H9 (cell line): Measurements from ENCODE around the gene ATP5F1B. TPM values are rescaled to one million over a fixed set of nuclear protein-coding genes. Genes with fewer than 3 reads are reported as not detected.

Experiments used
- DNase-seq: peaks from one replicate; pipeline ENCODE4 v3.0.0-alpha.2; 2017
- H2AFZ ChIP-seq: one replicate; pipeline ENCODE4 v1.6.1; 2013; ENCODE audit warnings: mild to moderate bottlenecking, low read length, control low read depth, moderate library complexity
- H2AK5ac ChIP-seq: 2 replicates; pipeline ENCODE4 v1.6.1; 2013; ENCODE audit warnings: low read length, control low read depth, mixed read lengths; ENCODE audit not compliant: insufficient read length
- H2BK120ac ChIP-seq: one replicate; pipeline ENCODE4 v1.6.1; 2013; ENCODE audit warnings: low read depth, mild to moderate bottlenecking, low read length, control low read depth, inconsistent platforms; ENCODE audit not compliant: poor library complexity, severe bottlenecking
- H2BK12ac ChIP-seq: 2 replicates; pipeline ENCODE4 v1.6.1; 2013; ENCODE audit warnings: low read length, control low read depth, mixed read lengths, low read depth; ENCODE audit not compliant: insufficient read length
- H2BK15ac ChIP-seq: 2 replicates; pipeline ENCODE4 v1.6.1; 2013; ENCODE audit warnings: low read depth, low read length, control low read depth
- H2BK20ac ChIP-seq: one replicate; pipeline ENCODE4 v1.6.1; 2013; ENCODE audit warnings: low read depth, mild to moderate bottlenecking, low read length, control low read depth, inconsistent platforms; ENCODE audit not compliant: poor library complexity, severe bottlenecking
- H2BK5ac ChIP-seq: 2 replicates; pipeline ENCODE4 v1.6.1; 2013; ENCODE audit warnings: low read length, control low read depth, mixed read lengths; ENCODE audit not compliant: insufficient read length
- H3K14ac ChIP-seq: 2 replicates; pipeline ENCODE4 v1.6.1; 2013; ENCODE audit warnings: low read length, control low read depth; ENCODE audit not compliant: insufficient read depth
- H3K18ac ChIP-seq: 2 replicates; pipeline ENCODE4 v1.6.1; 2013; ENCODE audit warnings: low read depth, mild to moderate bottlenecking, mixed read lengths, low read length, control low read depth; ENCODE audit not compliant: insufficient read length
- H3K23ac ChIP-seq: 2 replicates; pipeline ENCODE4 v1.6.1; 2013; ENCODE audit warnings: low read length, control low read depth, mixed read lengths, low read depth; ENCODE audit not compliant: insufficient read length
- H3K23me2 ChIP-seq: 2 replicates; pipeline ENCODE4 v1.6.1; 2013; ENCODE audit warnings: low read depth, mild to moderate bottlenecking, mixed read lengths, low read length, control low read depth; ENCODE audit not compliant: insufficient read length, poor library complexity, severe bottlenecking
- H3K27ac ChIP-seq: 2 replicates; pipeline ENCODE4 v1.5.1; 2013; ENCODE audit warnings: low read length, control low read depth, mixed read lengths, low read depth; ENCODE audit not compliant: insufficient read length
- H3K27me3 ChIP-seq: 2 replicates; pipeline ENCODE4 v1.6.1; 2013; ENCODE audit warnings: low read length, control low read depth, inconsistent platforms; ENCODE audit not compliant: insufficient read depth
- H3K4ac ChIP-seq: 2 replicates; pipeline ENCODE4 v1.6.1; 2013; ENCODE audit warnings: low read depth, mild to moderate bottlenecking, control low read depth, inconsistent platforms, low read length, moderate library complexity
- H3K4me1 ChIP-seq: 2 replicates; pipeline ENCODE4 v1.6.1; 2013; ENCODE audit warnings: low read length, control low read depth, inconsistent platforms; ENCODE audit not compliant: insufficient read depth
- H3K4me2 ChIP-seq: 2 replicates; pipeline ENCODE4 v1.6.1; 2013; ENCODE audit warnings: low read length, control low read depth, mixed read lengths; ENCODE audit not compliant: insufficient read length, insufficient read depth
- H3K56ac ChIP-seq: 2 replicates; pipeline ENCODE4 v1.6.1; 2013; ENCODE audit warnings: low read depth, mild to moderate bottlenecking, mixed read lengths, low read length, control low read depth; ENCODE audit not compliant: insufficient read length
- H3K79me1 ChIP-seq: 2 replicates; pipeline ENCODE4 v1.6.1; 2013; ENCODE audit warnings: low read depth, mild to moderate bottlenecking, moderate library complexity, low read length, control low read depth, inconsistent platforms; ENCODE audit not compliant: insufficient read depth, poor library complexity, severe bottlenecking
- H3K79me2 ChIP-seq: 2 replicates; pipeline ENCODE4 v1.6.1; 2013; ENCODE audit warnings: low read length, control low read depth, inconsistent platforms; ENCODE audit not compliant: insufficient read depth
- H3K9ac ChIP-seq: 2 replicates; pipeline ENCODE4 v1.6.1; 2013; ENCODE audit warnings: low read length, control low read depth, mixed read lengths; ENCODE audit not compliant: insufficient read length; ENCODE audit errors: extremely low read depth
- H3K9me3 ChIP-seq: one replicate; pipeline ENCODE4 v1.6.1; 2013; ENCODE audit warnings: low read depth, low read length, inconsistent platforms; ENCODE audit not compliant: control insufficient read depth
- H3T11ph ChIP-seq: one replicate; pipeline ENCODE4 v1.6.1; 2013; ENCODE audit warnings: mild to moderate bottlenecking, low read length, control low read depth, inconsistent platforms
- H4K20me1 ChIP-seq: one replicate; pipeline ENCODE4 v1.6.1; 2013; ENCODE audit not compliant: control insufficient read depth, insufficient read length, insufficient read depth
- H4K5ac ChIP-seq: 2 replicates; pipeline ENCODE4 v1.6.1; 2013; ENCODE audit warnings: low read depth, mild to moderate bottlenecking, mixed read lengths, low read length, control low read depth; ENCODE audit not compliant: insufficient read length
- H4K8ac ChIP-seq: replicated peaks from 2 replicates; pipeline ENCODE4 v1.6.1; 2013; ENCODE audit warnings: low read length, control low read depth, mixed read lengths, low read depth; ENCODE audit not compliant: insufficient read length
- H4K91ac ChIP-seq: 2 replicates; pipeline ENCODE4 v1.6.1; 2013; ENCODE audit warnings: low read depth, mild to moderate bottlenecking, moderate library complexity, mixed read lengths, low read length, control low read depth; ENCODE audit not compliant: insufficient read length
- H3K27ac Mint-ChIP-seq, 3 experiments: 2 replicates in 2 of 3; 3 replicates in 1 of 3; pipeline ENCODE4 v1.8.0; 2020 to 2021; ENCODE audit warnings: mixed read lengths in 3 of 3, mild to moderate bottlenecking in 1 of 3, moderate library complexity in 1 of 3
- H3K27me3 Mint-ChIP-seq: 2 replicates; pipeline ENCODE4 v1.8.0; 2021; ENCODE audit warnings: low read depth, mild to moderate bottlenecking, moderate library complexity, mixed read lengths
- H3K36me3 Mint-ChIP-seq, 3 experiments: 2 replicates in 2 of 3; 3 replicates in 1 of 3; pipeline ENCODE4 v1.8.0; 2020 to 2021; ENCODE audit warnings: low read depth in 3 of 3, mixed read lengths in 3 of 3; ENCODE audit not compliant: insufficient read depth in 1 of 3
- H3K4me1 Mint-ChIP-seq, 2 experiments: 2 replicates each; pipeline ENCODE4 v1.8.0; 2020; ENCODE audit warnings: mixed read lengths in 2 of 2
- H3K4me3 Mint-ChIP-seq, 2 experiments: 2 replicates in 1 of 2; 3 replicates in 1 of 2; pipeline ENCODE4 v1.8.0; 2020 to 2021; ENCODE audit warnings: mild to moderate bottlenecking in 2 of 2, mixed read lengths in 2 of 2, moderate library complexity in 1 of 2
- H3K9me3 Mint-ChIP-seq, 2 experiments: 2 replicates in 1 of 2; 3 replicates in 1 of 2; pipeline ENCODE4 v1.8.0; 2020; ENCODE audit warnings: mild to moderate bottlenecking in 2 of 2, mixed read lengths in 2 of 2, moderate library complexity in 1 of 2
- CTCF ChIP-seq: fragments of 200-600 bp; sonication (generic); conservative IDR thresholded peaks from 3 replicates; pipeline ENCODE4 v1.8.0; 2021; ENCODE audit warnings: antibody characterized with exemption, mild to moderate bottlenecking
- WGBS: extraction: QIAGEN DNeasy Blood & Tissue Kit; methylation state at CpG from one replicate; pipeline ENCODE4 v1.1.7; 2013; ENCODE audit warnings: missing lambda C conversion rate, low lambda C conversion rate, mixed read lengths; ENCODE audit not compliant: insufficient read length; ENCODE audit errors: extremely low coverage; 5-methylcytosine and 5-hydroxymethylcytosine counted together
- total RNA-seq: library from RNA; stranded (reverse); gene quantifications from 2 replicates; pipeline ENCODE4 v1.2.1, GENCODE V29; 2021

Gene ATP5F1B
- total RNA-seq, 1 experiment from 2014 or later: 927 TPM

DNA sequence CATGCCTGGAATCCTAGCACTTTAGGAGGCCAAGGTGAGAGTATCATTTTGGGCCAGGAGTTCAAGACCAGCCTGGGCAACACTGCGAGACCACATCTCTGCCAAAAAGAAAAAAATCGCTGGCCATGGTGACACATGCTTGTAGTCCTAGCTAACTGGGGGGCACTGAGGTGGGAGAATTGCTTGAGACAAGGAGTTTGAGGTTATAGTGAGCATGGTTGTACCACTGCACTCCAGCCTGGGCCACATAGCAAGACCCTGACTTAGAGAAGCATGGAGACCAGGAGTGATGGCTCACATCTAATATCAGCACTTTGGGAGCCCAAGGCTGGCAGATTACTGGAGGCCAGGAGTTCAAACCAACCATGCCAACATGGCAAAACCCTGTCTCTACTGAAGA is 33.1 kb upstream of the ATP5F1B start:
- Mint-ChIP-seq H3K4me3 (no peak overlapping the region), H3K9me3 (no peaks in the 10 kb centered on the region), H3K36me3 (peaks cover 15 to 57% (median 37%) of the 10 kb centered on the region in 3 experiments), H3K27me3 (no peaks in the 10 kb centered on the region), H3K27ac (peak overlapping the region; percentile 39 to 74 (median 59); a peak in 3 of 7 replicates), H3K4me1 (peaks cover 6 to 14% of the 10 kb centered on the region in 2 experiments; a peak in 3 of 4 replicates)
- DNase-seq: peak; percentile 19
- no peak overlapping the region for H3T11ph ChIP-seq
- WGBS: no CpG with 5 or more reads among the region's 2 CpGs
- no peak overlapping the region for H4K8ac ChIP-seq
- H3K9ac ChIP-seq: no peak overlapping the region
- TF ChIP-seq CTCF: no peak
- no peak overlapping the region for H3K56ac ChIP-seq
- H3K27me3 ChIP-seq: no peaks in the 10 kb centered on the region
- H4K5ac ChIP-seq: no peak overlapping the region
- H3K4ac ChIP-seq: no peak overlapping the region
- peaks cover 3% of the 10 kb centered on the region for H3K79me1 ChIP-seq
- no peak overlapping the region for H3K4me2 ChIP-seq
- H3K27ac ChIP-seq: no peak overlapping the region
- H2AK5ac ChIP-seq: no peak overlapping the region
- no peaks in the 10 kb centered on the region for H3K23me2 ChIP-seq
- H3K23ac ChIP-seq: no peak overlapping the region
- no peaks in the 10 kb centered on the region for H4K20me1 ChIP-seq
- H3K14ac ChIP-seq: no peak overlapping the region
- H2BK120ac ChIP-seq: no peak overlapping the region
- H2BK20ac ChIP-seq: no peak overlapping the region
- no peak overlapping the region for H2BK5ac ChIP-seq
- H3K79me2 ChIP-seq: peaks cover 72% of the 10 kb centered on the region; the same call in 1 of the 2 replicates
- H2AFZ ChIP-seq: no peak overlapping the region
- no peaks in the 10 kb centered on the region for H3K9me3 ChIP-seq
- H3K18ac ChIP-seq: no peak overlapping the region
- no peaks in the 10 kb centered on the region for H3K4me1 ChIP-seq
- no peak overlapping the region for H4K91ac ChIP-seq
- no peak overlapping the region for H2BK12ac ChIP-seq
- no peak overlapping the region for H2BK15ac ChIP-seq
